BE2C (cell line): Measurements from ENCODE around the gene RCAN1.

Source experiments
- DNase-seq: peaks from one replicate; pipeline ENCODE4 v3.0.0-alpha.2; 2020
- H3K27me3 ChIP-seq: fragments of 250-450 bp; sonication (Bioruptor Pico); 2 replicates; pipeline ENCODE4 v1.5.1; 2020; ENCODE audit warnings: mild to moderate bottlenecking
- H3K36me3 ChIP-seq: fragments of 250-450 bp; sonication (Bioruptor Pico); 2 replicates; pipeline ENCODE4 v1.5.1; 2020; ENCODE audit warnings: mild to moderate bottlenecking
- H3K4me1 ChIP-seq: fragments of 250-450 bp; sonication (Bioruptor Pico); 2 replicates; pipeline ENCODE4 v1.5.1; 2020
- H3K4me3 ChIP-seq: 2 replicates; pipeline ENCODE4 v1.5.1; 2011; ENCODE audit warnings: low read depth, low read length
- H3K9me3 ChIP-seq: fragments of 250-450 bp; sonication (Bioruptor Pico); 2 replicates; pipeline ENCODE4 v1.5.1; 2020
- CTCF ChIP-seq: IDR thresholded peaks from 2 replicates; pipeline ENCODE4 v1.5.1; 2012; ENCODE audit warnings: mild to moderate bottlenecking, low read depth, low read length

The RCAN1 gene

DNA sequence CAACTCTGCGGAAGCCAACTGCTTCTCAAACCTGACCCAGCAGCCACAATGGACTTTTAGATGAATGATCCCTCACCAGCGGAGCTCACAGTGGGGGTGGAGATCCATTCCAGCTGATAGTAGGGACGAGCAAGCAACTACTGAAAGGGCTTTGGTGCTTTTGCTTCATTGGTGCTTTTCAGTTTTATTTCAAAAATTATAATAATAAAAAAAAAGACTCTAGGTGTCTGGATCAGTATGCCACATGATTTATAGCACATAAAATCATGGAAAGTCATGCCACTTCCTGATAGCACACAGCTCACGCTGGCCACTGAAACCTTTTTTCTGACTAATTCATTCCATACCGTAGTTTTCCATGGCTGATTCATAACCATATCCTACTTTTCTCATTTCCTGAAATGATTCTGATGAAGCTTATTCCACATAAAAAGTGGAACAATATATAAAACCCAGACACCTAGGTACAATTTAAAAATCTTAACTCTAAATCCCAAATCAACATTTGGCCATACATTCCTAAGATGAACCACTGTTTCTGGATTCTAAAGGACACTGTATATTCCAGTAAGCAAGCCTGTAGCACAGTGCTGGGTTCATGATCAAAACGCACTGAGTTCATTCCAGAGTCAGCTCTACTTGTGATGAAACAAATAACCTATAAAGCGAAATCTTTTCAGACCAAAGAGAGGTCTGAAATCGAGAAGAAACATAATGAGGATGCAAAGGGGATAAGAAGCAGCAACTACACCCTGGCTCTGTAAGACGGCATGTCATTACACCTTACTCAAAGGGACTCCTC lies 61.6 kb downstream of the RCAN1 start:
- no peak for DNase-seq

GRCh38 chr21:34552360-34553098 lies 62.4 kb downstream of the RCAN1 start:
- H3K27me3 ChIP-seq: no peaks in the 10 kb centered on the region
- no peaks in the 10 kb centered on the region for H3K9me3 ChIP-seq
- no peak for DNase-seq
- TF ChIP-seq CTCF: no peak
- no peaks in the 10 kb centered on the region for H3K4me1 ChIP-seq
- H3K4me3 ChIP-seq: no peak overlapping the region
- no peaks in the 10 kb centered on the region for H3K36me3 ChIP-seq

More for the DNA sequence above, 61.6 kb downstream of the RCAN1 start:
- H3K4me3 ChIP-seq: no peak overlapping the region
- no peaks in the 10 kb centered on the region for H3K9me3 ChIP-seq
- H3K27me3 ChIP-seq: no peaks in the 10 kb centered on the region
- H3K36me3 ChIP-seq: no peaks in the 10 kb centered on the region
- no peaks in the 10 kb centered on the region for H3K4me1 ChIP-seq
- no peak for TF ChIP-seq CTCF

GRCh38 chr21:34550182-34550799 lies 64.6 kb downstream of the RCAN1 start:
- no peaks in the 10 kb centered on the region for H3K27me3 ChIP-seq
- H3K9me3 ChIP-seq: no peaks in the 10 kb centered on the region
- no peaks in the 10 kb centered on the region for H3K4me1 ChIP-seq
- DNase-seq: no peak
- TF ChIP-seq CTCF: no peak
- H3K36me3 ChIP-seq: no peaks in the 10 kb centered on the region
- no peak overlapping the region for H3K4me3 ChIP-seq

GRCh38 chr21:34548781-34549376 lies 66.0 kb downstream of the RCAN1 start:
- Histone ChIP-seq H3K27me3 (no peaks in the 10 kb centered on the region), H3K4me3 (no peak overlapping the region), H3K4me1 (no peaks in the 10 kb centered on the region), H3K9me3 (no peaks in the 10 kb centered on the region; the same call in 1 of the 2 replicates), H3K36me3 (no peaks in the 10 kb centered on the region)
- DNase-seq: no peak
- no peak for TF ChIP-seq CTCF

GRCh38 chr21:34546542-34546941 lies 68.4 kb downstream of the RCAN1 start:
- Histone ChIP-seq H3K4me1 (no peaks in the 10 kb centered on the region), H3K4me3 (no peak overlapping the region), H3K9me3 (no peaks in the 10 kb centered on the region; the same call in 1 of the 2 replicates), H3K36me3 (no peaks in the 10 kb centered on the region), H3K27me3 (no peaks in the 10 kb centered on the region)
- no peak for TF ChIP-seq CTCF
- no peak for DNase-seq
